SH-SY5Y (cell line): Measurements from ENCODE around the gene IDH1.

Experiments used
- GATA2 ChIP-seq: IDR thresholded peaks from 2 replicates; pipeline ENCODE4 v1.6.1; 2011; ENCODE audit warnings: mild to moderate bottlenecking, low read depth, low read length
- GATA3 ChIP-seq: IDR thresholded peaks from 2 replicates; pipeline ENCODE4 v1.6.1; 2011; ENCODE audit warnings: low read depth, mild to moderate bottlenecking, low read length, moderate library complexity

DNA sequence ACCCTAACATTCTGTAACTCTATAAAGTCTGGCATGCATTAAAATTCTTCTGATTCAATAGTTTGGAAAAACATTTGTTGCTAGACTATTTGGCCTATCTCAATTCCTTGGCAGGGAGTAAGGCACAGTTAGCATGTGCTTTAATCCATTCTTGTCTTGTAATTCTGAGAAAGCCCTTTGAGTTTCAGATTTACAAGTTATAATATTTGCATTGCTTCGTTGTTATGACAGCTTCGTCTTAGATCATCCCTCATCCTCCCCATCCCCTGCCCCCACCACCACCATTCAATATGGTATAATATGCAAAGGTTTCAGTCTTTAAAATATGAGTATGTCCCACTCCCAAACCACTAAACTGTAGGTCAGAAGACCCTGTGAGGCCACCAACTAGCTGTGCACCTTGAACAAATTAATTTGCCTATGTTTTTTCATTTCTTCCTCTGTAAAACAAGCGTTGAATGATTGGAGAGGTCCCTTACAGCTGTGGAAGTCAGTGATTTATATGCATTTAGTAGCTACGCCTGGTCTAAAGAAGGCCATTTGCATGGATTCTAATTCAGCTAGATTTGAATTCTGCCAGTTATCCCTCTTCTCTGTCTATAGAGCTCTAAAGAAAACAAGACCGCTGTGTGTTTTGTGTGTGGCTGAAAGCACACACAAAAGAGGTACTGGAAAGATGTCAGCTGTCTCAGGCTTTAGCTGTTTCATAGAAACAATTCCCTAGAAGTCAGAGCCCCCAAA is 65.6 kb downstream of the IDH1 start:
- TF ChIP-seq GATA3 (no peak), GATA2 (no peak)
